SU-DHL-6 (cell line): ENCODE results near the gene TMEM63B.

ENCODE experiments used
- EZH2phosphoT487 ChIP-seq: fragments of 200-600 bp; sonication (generic), shearing (Covaris generic); conservative IDR thresholded peaks from 2 replicates; pipeline ENCODE4 v1.6.1; 2018; ENCODE audit warnings: mild to moderate bottlenecking, antibody characterized with exemption, low read length, moderate library complexity, mixed read lengths
- TF ChIP-seq, protein P1 (sequence below): fragments of 200-600 bp; sonication (generic); IDR thresholded peaks from one replicate; pipeline ENCODE4 v1.5.1; 2017; ENCODE audit warnings: antibody characterized with exemption, mild to moderate bottlenecking, low read length, moderate library complexity; ENCODE audit not compliant: insufficient read depth, poor library complexity, severe bottlenecking

DNA sequence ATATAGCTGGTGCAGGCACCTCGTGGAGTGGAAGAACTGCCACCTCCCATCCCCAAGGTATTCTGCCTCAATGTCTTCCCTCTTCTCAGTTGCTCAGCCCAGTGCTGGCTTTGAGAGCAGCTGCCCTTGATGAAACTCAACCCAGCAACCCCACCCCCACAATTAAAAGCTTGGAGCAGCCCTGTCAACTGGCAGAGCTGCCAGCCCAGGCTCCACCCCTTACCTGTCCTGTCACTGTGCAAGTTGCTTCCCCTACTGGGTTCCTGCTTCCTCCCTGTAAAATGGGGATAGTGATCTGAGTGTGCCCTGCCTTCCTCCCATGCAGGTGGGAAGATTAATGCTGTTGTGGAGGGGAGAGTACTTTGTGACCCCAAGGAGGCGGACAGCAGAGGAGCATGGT lies 4.5 kb downstream of the TMEM63B start:
- no peak for TF ChIP-seq EZH2phosphoT487
- TF ChIP-seq, protein P1, sequence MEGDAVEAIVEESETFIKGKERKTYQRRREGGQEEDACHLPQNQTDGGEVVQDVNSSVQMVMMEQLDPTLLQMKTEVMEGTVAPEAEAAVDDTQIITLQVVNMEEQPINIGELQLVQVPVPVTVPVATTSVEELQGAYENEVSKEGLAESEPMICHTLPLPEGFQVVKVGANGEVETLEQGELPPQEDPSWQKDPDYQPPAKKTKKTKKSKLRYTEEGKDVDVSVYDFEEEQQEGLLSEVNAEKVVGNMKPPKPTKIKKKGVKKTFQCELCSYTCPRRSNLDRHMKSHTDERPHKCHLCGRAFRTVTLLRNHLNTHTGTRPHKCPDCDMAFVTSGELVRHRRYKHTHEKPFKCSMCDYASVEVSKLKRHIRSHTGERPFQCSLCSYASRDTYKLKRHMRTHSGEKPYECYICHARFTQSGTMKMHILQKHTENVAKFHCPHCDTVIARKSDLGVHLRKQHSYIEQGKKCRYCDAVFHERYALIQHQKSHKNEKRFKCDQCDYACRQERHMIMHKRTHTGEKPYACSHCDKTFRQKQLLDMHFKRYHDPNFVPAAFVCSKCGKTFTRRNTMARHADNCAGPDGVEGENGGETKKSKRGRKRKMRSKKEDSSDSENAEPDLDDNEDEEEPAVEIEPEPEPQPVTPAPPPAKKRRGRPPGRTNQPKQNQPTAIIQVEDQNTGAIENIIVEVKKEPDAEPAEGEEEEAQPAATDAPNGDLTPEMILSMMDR, result no peak
